WTC11 (cell line): ENCODE data around the gene TAS2R13. TPM values are rescaled to one million over a fixed set of nuclear protein-coding genes. Genes with fewer than 3 reads are reported as not detected.
A peak's percentile ranks its signal among the peaks of the same experiment; 100 is the strongest.

Experiments used
- ATAC-seq: fragments of 200-7000 bp; cut with Tn5 transposase; 2 replicates; pipeline ENCODE4 v1.10.0; 2021; ENCODE audit warnings: mild to moderate bottlenecking, moderate library complexity
- Bru-seq: library from RNA; stranded (reverse); fragments of 400-500 nt; gene quantifications from one replicate; lab custom pipeline; 2021; lab: Mats Ljungman, UMichigan
- CTCF ChIA-PET: fragments of 300-600 bp; sonication (Branson Sonifier 250); formaldehyde crosslinking; loops from one replicate; lab custom pipeline; 2021; ENCODE audit warnings: antibody characterized with exemption; lab: Charles Lee
- POLR2A ChIA-PET: fragments of 350-600 bp; sonication (Branson Sonifier 250); formaldehyde crosslinking; loops from one replicate; lab custom pipeline; 2021; ENCODE audit warnings: antibody characterized with exemption; lab: Charles Lee
- DNase-seq: peaks from one replicate; pipeline ENCODE4 v3.0.0; 2021; ENCODE audit warnings: low spot score
- H3K27ac Mint-ChIP-seq: 2 replicates; pipeline ENCODE4 v1.8.0; 2021; ENCODE audit warnings: mixed read lengths
- H3K27me3 Mint-ChIP-seq: 2 replicates; pipeline ENCODE4 v1.8.0; 2021; ENCODE audit warnings: low read depth, mild to moderate bottlenecking, moderate library complexity, mixed read lengths
- H3K36me3 Mint-ChIP-seq: 2 replicates; pipeline ENCODE4 v1.8.0; 2021; ENCODE audit warnings: mixed read lengths
- H3K4me1 Mint-ChIP-seq: 2 replicates; pipeline ENCODE4 v1.8.0; 2022; ENCODE audit warnings: mixed read lengths
- H3K4me3 Mint-ChIP-seq: 2 replicates; pipeline ENCODE4 v1.8.0; 2021; ENCODE audit warnings: mild to moderate bottlenecking, moderate library complexity, mixed read lengths
- H3K9me3 Mint-ChIP-seq: 2 replicates; pipeline ENCODE4 v1.8.0; 2021; ENCODE audit warnings: mixed read lengths
- ETV6 ChIP-seq: sonication (generic); formaldehyde crosslinking; IDR thresholded peaks from 2 replicates; pipeline ENCODE4 v1.8.1; 2022; ENCODE audit warnings: mild to moderate bottlenecking, missing genetic modification reagents
- FOXP1 ChIP-seq: sonication (generic); formaldehyde crosslinking; IDR thresholded peaks from 2 replicates; pipeline ENCODE4 v1.8.0; 2022; ENCODE audit warnings: missing genetic modification reagents, mild to moderate bottlenecking, moderate library complexity, borderline replicate concordance
- GTF2I ChIP-seq: fragments of 250-450 bp; sonication (Bioruptor Pico); conservative IDR thresholded peaks from 2 replicates; pipeline ENCODE4 v1.4.0; 2021; ENCODE audit warnings: mild to moderate bottlenecking
- NFATC4 ChIP-seq: fragments of 250-450 bp; sonication (Bioruptor Pico); IDR thresholded peaks from 2 replicates; pipeline ENCODE4 v1.9.0; 2021; ENCODE audit warnings: mild to moderate bottlenecking
- NR2C2 ChIP-seq: sonication (generic); formaldehyde crosslinking; IDR thresholded peaks from 2 replicates; pipeline ENCODE4 v1.8.0; 2022; ENCODE audit warnings: mild to moderate bottlenecking, missing genetic modification reagents
- NR3C1 ChIP-seq: sonication (generic); formaldehyde crosslinking; conservative IDR thresholded peaks from 2 replicates; pipeline ENCODE4 v1.8.1; 2023; ENCODE audit warnings: low read depth, mild to moderate bottlenecking, missing genetic modification reagents
- OVOL2 ChIP-seq: fragments of 250-450 bp; sonication (Bioruptor Pico); IDR thresholded peaks from 2 replicates; pipeline ENCODE4 v1.9.0; 2021; ENCODE audit warnings: mild to moderate bottlenecking, borderline replicate concordance
- PRRX2 ChIP-seq: fragments of 250-450 bp; sonication (Bioruptor Pico); IDR thresholded peaks from 2 replicates; pipeline ENCODE4 v1.8.0; 2021; ENCODE audit warnings: mild to moderate bottlenecking
- TCF7 ChIP-seq: sonication (generic); formaldehyde crosslinking; IDR thresholded peaks from 2 replicates; pipeline ENCODE4 v1.8.0; 2022; ENCODE audit warnings: mild to moderate bottlenecking, low read depth, missing genetic modification reagents, moderate library complexity
- TP53 ChIP-seq: sonication (generic); formaldehyde crosslinking; IDR thresholded peaks from 2 replicates; pipeline ENCODE4 v1.8.1; 2023; ENCODE audit warnings: mild to moderate bottlenecking, missing genetic modification reagents
- ZNF416 ChIP-seq: fragments of 250-450 bp; sonication (Bioruptor Pico); IDR thresholded peaks from 2 replicates; pipeline ENCODE4 v1.9.0; 2021; ENCODE audit warnings: mild to moderate bottlenecking, inconsistent platforms
- ZNF671 ChIP-seq: fragments of 250-450 bp; sonication (Bioruptor Pico); IDR thresholded peaks from 2 replicates; pipeline ENCODE4 v1.8.0; 2021; ENCODE audit warnings: mild to moderate bottlenecking
- long read RNA-seq, 3 experiments: library from RNA in 1 of 3; library from capped mRNA in 1 of 3; library from polyadenylated mRNA in 1 of 3; unstranded in 2 of 3; stranded (forward) in 1 of 3; transcript quantifications; one replicate each; pipeline ENCODE4 v2.0.0, GENCODE V29; 2021
- total RNA-seq: library from RNA; stranded (reverse); gene quantifications from 3 replicates; pipeline ENCODE4 v1.2.3, GENCODE V29; 2021
- TF ChIP-seq, protein P1 (sequence below): sonication (generic); formaldehyde crosslinking; IDR thresholded peaks from 2 replicates; pipeline ENCODE4 v1.8.1; 2023; ENCODE audit warnings: mild to moderate bottlenecking, missing genetic modification reagents
- TF ChIP-seq, protein P2 (sequence below): fragments of 200-600 bp; IDR thresholded peaks from 2 replicates; pipeline ENCODE4 v1.8.0; 2022; ENCODE audit warnings: antibody characterized with exemption
- TF ChIP-seq, protein P3 (sequence below): sonication (generic); formaldehyde crosslinking; IDR thresholded peaks from 2 replicates; pipeline ENCODE4 v1.8.1; 2023; ENCODE audit warnings: mild to moderate bottlenecking, missing genetic modification reagents, borderline replicate concordance
- TF ChIP-seq, protein P4 (sequence below): sonication (generic); formaldehyde crosslinking; IDR thresholded peaks from 2 replicates; pipeline ENCODE4 v1.8.1; 2022; ENCODE audit warnings: low read depth, missing genetic modification reagents, borderline replicate concordance
- TF ChIP-seq, protein P5 (sequence below): sonication (generic); formaldehyde crosslinking; IDR thresholded peaks from 2 replicates; pipeline ENCODE4 v1.8.0; 2023; ENCODE audit warnings: missing genetic modification reagents
- TF ChIP-seq, protein P6 (sequence below): sonication (generic); formaldehyde crosslinking; IDR thresholded peaks from 2 replicates; pipeline ENCODE4 v1.8.1; 2022; ENCODE audit warnings: mild to moderate bottlenecking, moderate library complexity, missing genetic modification reagents

TAS2R13 gene, protein sequence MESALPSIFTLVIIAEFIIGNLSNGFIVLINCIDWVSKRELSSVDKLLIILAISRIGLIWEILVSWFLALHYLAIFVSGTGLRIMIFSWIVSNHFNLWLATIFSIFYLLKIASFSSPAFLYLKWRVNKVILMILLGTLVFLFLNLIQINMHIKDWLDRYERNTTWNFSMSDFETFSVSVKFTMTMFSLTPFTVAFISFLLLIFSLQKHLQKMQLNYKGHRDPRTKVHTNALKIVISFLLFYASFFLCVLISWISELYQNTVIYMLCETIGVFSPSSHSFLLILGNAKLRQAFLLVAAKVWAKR
- total RNA-seq, result 0.37 to 0.62 TPM (median 0.37 TPM) in 3 replicates
- percentile 82 among the genes with signal in this experiment for Bru-seq, nascent RNA
- long read RNA-seq, experiment 1, result 0 reads
- long read RNA-seq, experiment 2, result 0 reads
- long read RNA-seq, experiment 3, result 0 reads

DNA sequence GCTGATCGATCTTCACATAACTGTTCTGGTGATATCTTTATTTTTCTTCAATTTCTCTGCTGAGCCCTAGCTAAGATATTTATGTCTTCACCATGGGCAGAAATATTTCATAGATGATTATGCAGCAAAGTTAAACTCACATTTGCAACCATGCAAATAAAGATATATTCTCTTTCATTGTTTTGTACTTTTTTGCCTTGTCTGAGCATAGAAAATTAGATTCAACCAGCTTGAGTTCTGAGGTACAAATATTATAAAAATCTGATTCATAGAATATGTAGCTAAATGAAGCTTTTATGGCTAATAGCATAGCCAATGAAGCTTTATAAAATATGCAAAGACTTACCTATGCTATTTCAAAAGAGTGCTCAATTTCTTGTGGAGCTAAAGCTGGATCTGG lies at the start of gene TAS2R13:
Gene TAS2R13 (minus strand): TSS at position 101 of the 400 bp plus-strand sequence. CDS start 264 bp downstream, outside the sequence.
- Mint-ChIP-seq H3K27me3 (no peaks in the 10 kb centered on the region), H3K9me3 (peaks cover 13% of the 10 kb centered on the region), H3K4me1 (peaks cover 9% of the 10 kb centered on the region), H3K27ac (no peak within 1 kb of the TSS), H3K36me3 (peaks cover 9% of the 10 kb centered on the region), H3K4me3 (no peak within 1 kb of the TSS)
- DNase-seq (no peak), ATAC-seq (no peak)
- TF ChIP-seq, protein P1, sequence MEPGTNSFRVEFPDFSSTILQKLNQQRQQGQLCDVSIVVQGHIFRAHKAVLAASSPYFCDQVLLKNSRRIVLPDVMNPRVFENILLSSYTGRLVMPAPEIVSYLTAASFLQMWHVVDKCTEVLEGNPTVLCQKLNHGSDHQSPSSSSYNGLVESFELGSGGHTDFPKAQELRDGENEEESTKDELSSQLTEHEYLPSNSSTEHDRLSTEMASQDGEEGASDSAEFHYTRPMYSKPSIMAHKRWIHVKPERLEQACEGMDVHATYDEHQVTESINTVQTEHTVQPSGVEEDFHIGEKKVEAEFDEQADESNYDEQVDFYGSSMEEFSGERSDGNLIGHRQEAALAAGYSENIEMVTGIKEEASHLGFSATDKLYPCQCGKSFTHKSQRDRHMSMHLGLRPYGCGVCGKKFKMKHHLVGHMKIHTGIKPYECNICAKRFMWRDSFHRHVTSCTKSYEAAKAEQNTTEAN (CRISPR knock-in tag), result no peak
- TF ChIP-seq FOXP1 (CRISPR knock-in tag), result no peak
- POLR2A ChIA-PET, result no interaction called here
- CTCF ChIA-PET, result interaction anchor here (0.6 kb wide), 1 partner anchor 321 kb away, joined by 3 read pairs; no protein-coding TSS in a partner anchor

DNA sequence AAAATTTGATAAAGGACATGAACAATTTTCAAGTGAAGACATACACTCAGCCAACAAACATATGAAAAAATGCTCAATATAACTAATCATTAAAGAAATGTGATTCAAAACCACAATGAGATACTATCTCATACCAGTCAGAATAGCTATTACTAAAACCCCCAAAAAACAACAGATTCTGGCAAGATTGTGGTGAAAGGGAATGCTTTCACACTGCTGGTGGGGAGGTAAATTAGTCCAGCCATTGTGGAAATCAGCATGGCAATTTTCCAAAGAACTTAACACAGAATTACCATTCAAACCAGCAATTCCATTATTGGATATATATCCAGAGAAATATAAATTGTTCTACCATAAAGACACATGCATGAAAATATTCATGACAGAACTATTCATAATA lies 48.4 kb upstream of the TAS2R13 start:
- no peaks in the 10 kb centered on the region for H3K27me3 Mint-ChIP-seq
- H3K9me3 Mint-ChIP-seq, result peaks cover 18% of the 10 kb centered on the region
- no peak overlapping the region for H3K4me3 Mint-ChIP-seq
- TF ChIP-seq GTF2I (CRISPR knock-in tag) (no peak), NFATC4 (CRISPR knock-in tag) (no peak), PRRX2 (no peak), OVOL2 (no peak), NR2C2 (CRISPR knock-in tag) (no peak), ZNF416 (CRISPR knock-in tag) (no peak), ETV6 (no peak), NR3C1 (CRISPR knock-in tag) (no peak), ZNF671 (CRISPR knock-in tag) (no peak), TCF7 (CRISPR knock-in tag) (no peak), TP53 (no peak)
- TF ChIP-seq, protein P2, sequence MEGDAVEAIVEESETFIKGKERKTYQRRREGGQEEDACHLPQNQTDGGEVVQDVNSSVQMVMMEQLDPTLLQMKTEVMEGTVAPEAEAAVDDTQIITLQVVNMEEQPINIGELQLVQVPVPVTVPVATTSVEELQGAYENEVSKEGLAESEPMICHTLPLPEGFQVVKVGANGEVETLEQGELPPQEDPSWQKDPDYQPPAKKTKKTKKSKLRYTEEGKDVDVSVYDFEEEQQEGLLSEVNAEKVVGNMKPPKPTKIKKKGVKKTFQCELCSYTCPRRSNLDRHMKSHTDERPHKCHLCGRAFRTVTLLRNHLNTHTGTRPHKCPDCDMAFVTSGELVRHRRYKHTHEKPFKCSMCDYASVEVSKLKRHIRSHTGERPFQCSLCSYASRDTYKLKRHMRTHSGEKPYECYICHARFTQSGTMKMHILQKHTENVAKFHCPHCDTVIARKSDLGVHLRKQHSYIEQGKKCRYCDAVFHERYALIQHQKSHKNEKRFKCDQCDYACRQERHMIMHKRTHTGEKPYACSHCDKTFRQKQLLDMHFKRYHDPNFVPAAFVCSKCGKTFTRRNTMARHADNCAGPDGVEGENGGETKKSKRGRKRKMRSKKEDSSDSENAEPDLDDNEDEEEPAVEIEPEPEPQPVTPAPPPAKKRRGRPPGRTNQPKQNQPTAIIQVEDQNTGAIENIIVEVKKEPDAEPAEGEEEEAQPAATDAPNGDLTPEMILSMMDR, result no peak
- TF ChIP-seq, protein P3, sequence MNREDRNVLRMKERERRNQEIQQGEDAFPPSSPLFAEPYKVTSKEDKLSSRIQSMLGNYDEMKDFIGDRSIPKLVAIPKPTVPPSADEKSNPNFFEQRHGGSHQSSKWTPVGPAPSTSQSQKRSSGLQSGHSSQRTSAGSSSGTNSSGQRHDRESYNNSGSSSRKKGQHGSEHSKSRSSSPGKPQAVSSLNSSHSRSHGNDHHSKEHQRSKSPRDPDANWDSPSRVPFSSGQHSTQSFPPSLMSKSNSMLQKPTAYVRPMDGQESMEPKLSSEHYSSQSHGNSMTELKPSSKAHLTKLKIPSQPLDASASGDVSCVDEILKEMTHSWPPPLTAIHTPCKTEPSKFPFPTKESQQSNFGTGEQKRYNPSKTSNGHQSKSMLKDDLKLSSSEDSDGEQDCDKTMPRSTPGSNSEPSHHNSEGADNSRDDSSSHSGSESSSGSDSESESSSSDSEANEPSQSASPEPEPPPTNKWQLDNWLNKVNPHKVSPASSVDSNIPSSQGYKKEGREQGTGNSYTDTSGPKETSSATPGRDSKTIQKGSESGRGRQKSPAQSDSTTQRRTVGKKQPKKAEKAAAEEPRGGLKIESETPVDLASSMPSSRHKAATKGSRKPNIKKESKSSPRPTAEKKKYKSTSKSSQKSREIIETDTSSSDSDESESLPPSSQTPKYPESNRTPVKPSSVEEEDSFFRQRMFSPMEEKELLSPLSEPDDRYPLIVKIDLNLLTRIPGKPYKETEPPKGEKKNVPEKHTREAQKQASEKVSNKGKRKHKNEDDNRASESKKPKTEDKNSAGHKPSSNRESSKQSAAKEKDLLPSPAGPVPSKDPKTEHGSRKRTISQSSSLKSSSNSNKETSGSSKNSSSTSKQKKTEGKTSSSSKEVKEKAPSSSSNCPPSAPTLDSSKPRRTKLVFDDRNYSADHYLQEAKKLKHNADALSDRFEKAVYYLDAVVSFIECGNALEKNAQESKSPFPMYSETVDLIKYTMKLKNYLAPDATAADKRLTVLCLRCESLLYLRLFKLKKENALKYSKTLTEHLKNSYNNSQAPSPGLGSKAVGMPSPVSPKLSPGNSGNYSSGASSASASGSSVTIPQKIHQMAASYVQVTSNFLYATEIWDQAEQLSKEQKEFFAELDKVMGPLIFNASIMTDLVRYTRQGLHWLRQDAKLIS (CRISPR knock-in tag), result no peak
- TF ChIP-seq, protein P4, sequence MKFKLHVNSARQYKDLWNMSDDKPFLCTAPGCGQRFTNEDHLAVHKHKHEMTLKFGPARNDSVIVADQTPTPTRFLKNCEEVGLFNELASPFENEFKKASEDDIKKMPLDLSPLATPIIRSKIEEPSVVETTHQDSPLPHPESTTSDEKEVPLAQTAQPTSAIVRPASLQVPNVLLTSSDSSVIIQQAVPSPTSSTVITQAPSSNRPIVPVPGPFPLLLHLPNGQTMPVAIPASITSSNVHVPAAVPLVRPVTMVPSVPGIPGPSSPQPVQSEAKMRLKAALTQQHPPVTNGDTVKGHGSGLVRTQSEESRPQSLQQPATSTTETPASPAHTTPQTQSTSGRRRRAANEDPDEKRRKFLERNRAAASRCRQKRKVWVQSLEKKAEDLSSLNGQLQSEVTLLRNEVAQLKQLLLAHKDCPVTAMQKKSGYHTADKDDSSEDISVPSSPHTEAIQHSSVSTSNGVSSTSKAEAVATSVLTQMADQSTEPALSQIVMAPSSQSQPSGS, result no peak
- TF ChIP-seq, protein P5, sequence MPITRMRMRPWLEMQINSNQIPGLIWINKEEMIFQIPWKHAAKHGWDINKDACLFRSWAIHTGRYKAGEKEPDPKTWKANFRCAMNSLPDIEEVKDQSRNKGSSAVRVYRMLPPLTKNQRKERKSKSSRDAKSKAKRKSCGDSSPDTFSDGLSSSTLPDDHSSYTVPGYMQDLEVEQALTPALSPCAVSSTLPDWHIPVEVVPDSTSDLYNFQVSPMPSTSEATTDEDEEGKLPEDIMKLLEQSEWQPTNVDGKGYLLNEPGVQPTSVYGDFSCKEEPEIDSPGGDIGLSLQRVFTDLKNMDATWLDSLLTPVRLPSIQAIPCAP (CRISPR knock-in tag), result no peak
- TF ChIP-seq, protein P6, sequence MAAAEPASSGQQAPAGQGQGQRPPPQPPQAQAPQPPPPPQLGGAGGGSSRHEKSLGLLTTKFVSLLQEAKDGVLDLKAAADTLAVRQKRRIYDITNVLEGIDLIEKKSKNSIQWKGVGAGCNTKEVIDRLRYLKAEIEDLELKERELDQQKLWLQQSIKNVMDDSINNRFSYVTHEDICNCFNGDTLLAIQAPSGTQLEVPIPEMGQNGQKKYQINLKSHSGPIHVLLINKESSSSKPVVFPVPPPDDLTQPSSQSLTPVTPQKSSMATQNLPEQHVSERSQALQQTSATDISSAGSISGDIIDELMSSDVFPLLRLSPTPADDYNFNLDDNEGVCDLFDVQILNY (CRISPR knock-in tag), result no peak
- H3K4me1 Mint-ChIP-seq, result peaks cover 9% of the 10 kb centered on the region
- peaks cover 8% of the 10 kb centered on the region; the same call in 1 of the 2 replicates for H3K36me3 Mint-ChIP-seq
- ChIA-PET CTCF (no interaction called here), POLR2A (no interaction called here)
- no peak for ATAC-seq
- H3K27ac Mint-ChIP-seq, result no peak overlapping the region
- no peak for DNase-seq
